ENCODE data around the gene UTF1. TPM values are rescaled to one million over a fixed set of nuclear protein-coding genes. Genes with fewer than 3 reads are reported as not detected.

Gene UTF1
- total and polyA plus RNA-seq, 4 donors = 0.06 to 0.52 TPM; not detected in 2

GRCh38 chr10:133202778-133203651, 27.0 kb upstream of the UTF1 start:
- Histone ChIP-seq H3K27me3 (ENCODE audit: control insufficient read depth in 3 of 3, insufficient read depth in 3 of 3, low read length in 2 of 3) (no peaks in the 10 kb centered on the region), H3K9me3 (ENCODE audit: control insufficient read depth in 4 of 4, insufficient read depth in 3 of 4, low read length in 3 of 4) (no peaks in the 10 kb centered on the region), H3K36me3 (ENCODE audit: control insufficient read depth in 4 of 4, insufficient read depth in 4 of 4, low read length in 4 of 4) (no peaks in the 10 kb centered on the region), H3K4me3 (no peak overlapping the region), H3K9ac (ENCODE audit: insufficient read depth in 1 of 2, low read length in 2 of 2) (no peak overlapping the region), H3K4me1 (ENCODE audit: control insufficient read depth in 5 of 5, insufficient read depth in 5 of 5, low read length in 5 of 5) (no peaks in the 10 kb centered on the region), H3K27ac (ENCODE audit: low read depth in 1 of 2, low read length in 1 of 2) (no peak overlapping the region)
- DNase-seq (no peak), ATAC-seq (ENCODE audit: insufficient read depth, low FRiP score) (no peak)
- WGBS, 2 donors = 85 to 89% methylated on average over 53 to 59 of the region's 62 CpGs
- no peak for TF ChIP-seq CTCF (IDR thresholded peaks at IDR 0.05; ENCODE audit: control extremely low read depth, extremely low read depth)

GRCh38 chr10:133203652-133204195, 26.3 kb upstream of the UTF1 start:
- no peaks in the 10 kb centered on the region for H3K36me3 ChIP-seq (ENCODE audit: control insufficient read depth in 4 of 4, insufficient read depth in 4 of 4, low read length in 4 of 4)
- H3K27ac ChIP-seq (ENCODE audit: low read depth in 1 of 2, low read length in 1 of 2) = no peak overlapping the region
- WGBS, 2 donors = 87 to 92% methylated on average over 31 of the region's 31 CpGs
- DNase-seq = no peak
- H3K9me3 ChIP-seq (ENCODE audit: control insufficient read depth in 4 of 4, insufficient read depth in 3 of 4, low read length in 3 of 4) = no peaks in the 10 kb centered on the region
- no peak overlapping the region for H3K4me3 ChIP-seq
- no peak overlapping the region for H3K9ac ChIP-seq (ENCODE audit: insufficient read depth in 1 of 2, low read length in 2 of 2)
- no peaks in the 10 kb centered on the region for H3K27me3 ChIP-seq (ENCODE audit: control insufficient read depth in 3 of 3, insufficient read depth in 3 of 3, low read length in 2 of 3)
- no peak for TF ChIP-seq CTCF (IDR thresholded peaks at IDR 0.05; ENCODE audit: control extremely low read depth, extremely low read depth)
- ATAC-seq (ENCODE audit: insufficient read depth, low FRiP score) = no peak
- no peaks in the 10 kb centered on the region for H3K4me1 ChIP-seq (ENCODE audit: control insufficient read depth in 5 of 5, insufficient read depth in 5 of 5, low read length in 5 of 5)

GRCh38 chr10:133204226-133205015, 25.6 kb upstream of the UTF1 start:
- Histone ChIP-seq H3K4me3 (no peak overlapping the region), H3K27me3 (ENCODE audit: control insufficient read depth in 3 of 3, insufficient read depth in 3 of 3, low read length in 2 of 3) (no peaks in the 10 kb centered on the region), H3K36me3 (ENCODE audit: control insufficient read depth in 4 of 4, insufficient read depth in 4 of 4, low read length in 4 of 4) (no peaks in the 10 kb centered on the region), H3K9ac (ENCODE audit: insufficient read depth in 1 of 2, low read length in 2 of 2) (no peak overlapping the region), H3K9me3 (ENCODE audit: control insufficient read depth in 4 of 4, insufficient read depth in 3 of 4, low read length in 3 of 4) (no peaks in the 10 kb centered on the region), H3K4me1 (ENCODE audit: control insufficient read depth in 5 of 5, insufficient read depth in 5 of 5, low read length in 5 of 5) (no peaks in the 10 kb centered on the region), H3K27ac (ENCODE audit: low read depth in 1 of 2, low read length in 1 of 2) (no peak overlapping the region)
- 90 to 92% methylated on average over 38 of the region's 38 CpGs for WGBS, 2 donors
- ATAC-seq (ENCODE audit: insufficient read depth, low FRiP score) (no peak), DNase-seq (no peak)
- TF ChIP-seq CTCF (IDR thresholded peaks at IDR 0.05; ENCODE audit: control extremely low read depth, extremely low read depth) = no peak
